SK-N-SH treated with all-trans-retinoic acid at 6 μM for 48 hours (cell line): ENCODE results near the gene PCSK2.

Experiments used
- ATAC-seq: fragments of 200-7000 bp; cut with Tn5 transposase; 3 replicates; pipeline ENCODE4 v1.9.1; 2020; ENCODE audit warnings: mild to moderate bottlenecking, moderate library complexity
- ARNTL ChIP-seq: fragments of 450-650 bp; formaldehyde crosslinking; IDR thresholded peaks from 2 replicates; pipeline ENCODE4 v1.5.0; 2020; ENCODE audit warnings: low read depth, mild to moderate bottlenecking, moderate library complexity, borderline replicate concordance
- BACH2 ChIP-seq: fragments of 250-450 bp; sonication (Bioruptor Pico); IDR thresholded peaks from 2 replicates; pipeline ENCODE4 v1.9.0; 2021; ENCODE audit warnings: mild to moderate bottlenecking, borderline replicate concordance
- CREB5 ChIP-seq: fragments of 250-450 bp; sonication (Bioruptor Pico); IDR thresholded peaks from 2 replicates; pipeline ENCODE4 v1.5.1; 2020; ENCODE audit warnings: low read depth, mild to moderate bottlenecking, moderate library complexity
- CSDC2 ChIP-seq: fragments of 250-450 bp; sonication (Bioruptor Pico); IDR thresholded peaks from 2 replicates; pipeline ENCODE4 v1.5.0; 2020; ENCODE audit warnings: mild to moderate bottlenecking, moderate library complexity
- GLIS3 ChIP-seq: fragments of 250-450 bp; sonication (Bioruptor Pico); IDR thresholded peaks from 2 replicates; pipeline ENCODE4 v1.5.0; 2020; ENCODE audit warnings: mild to moderate bottlenecking, moderate library complexity
- ISL1 ChIP-seq: fragments of 250-450 bp; sonication (Bioruptor Pico); IDR thresholded peaks from 2 replicates; pipeline ENCODE4 v2.1.2; 2022; ENCODE audit warnings: mild to moderate bottlenecking, moderate library complexity
- OSR1 ChIP-seq: fragments of 250-450 bp; sonication (Bioruptor Pico); IDR thresholded peaks from 2 replicates; pipeline ENCODE4 v1.8.0; 2022; ENCODE audit warnings: moderate library complexity, mild to moderate bottlenecking, inconsistent platforms
- PATZ1 ChIP-seq: fragments of 250-450 bp; sonication (Bioruptor Pico); IDR thresholded peaks from 2 replicates; pipeline ENCODE4 v1.8.0; 2020; ENCODE audit warnings: mild to moderate bottlenecking, moderate library complexity, borderline replicate concordance
- POU6F1 ChIP-seq: fragments of 250-450 bp; sonication (Bioruptor Pico); IDR thresholded peaks from 2 replicates; pipeline ENCODE4 v1.8.0; 2021; ENCODE audit warnings: low read depth, mild to moderate bottlenecking, moderate library complexity, borderline replicate concordance
- PPARA ChIP-seq: fragments of 250-450 bp; sonication (Bioruptor Pico); IDR thresholded peaks from 2 replicates; pipeline ENCODE4 v1.5.0; 2020; ENCODE audit warnings: mild to moderate bottlenecking, borderline replicate concordance
- RARB ChIP-seq: fragments of 250-450 bp; sonication (Bioruptor Pico); IDR thresholded peaks from 2 replicates; pipeline ENCODE4 v1.8.0; 2021; ENCODE audit warnings: mild to moderate bottlenecking, moderate library complexity
- SNAI2 ChIP-seq: fragments of 250-450 bp; sonication (Bioruptor Pico); IDR thresholded peaks from 2 replicates; pipeline ENCODE4 v1.5.0; 2020; ENCODE audit warnings: mild to moderate bottlenecking, moderate library complexity
- TCF4 ChIP-seq: fragments of 250-450 bp; sonication (Bioruptor Pico); IDR thresholded peaks from 2 replicates; pipeline ENCODE4 v1.8.0; 2021; ENCODE audit warnings: mild to moderate bottlenecking, moderate library complexity, borderline replicate concordance
- TOX ChIP-seq: fragments of 250-450 bp; sonication (Bioruptor Pico); IDR thresholded peaks from 2 replicates; pipeline ENCODE4 v1.8.0; 2021; ENCODE audit warnings: mild to moderate bottlenecking, moderate library complexity, borderline replicate concordance
- TSHZ2 ChIP-seq: fragments of 250-450 bp; sonication (Bioruptor Pico); IDR thresholded peaks from 2 replicates; pipeline ENCODE4 v1.5.0; 2020; ENCODE audit warnings: mild to moderate bottlenecking, moderate library complexity
- ZC3H10 ChIP-seq: fragments of 250-450 bp; sonication (Bioruptor Pico); IDR thresholded peaks from 2 replicates; pipeline ENCODE4 v1.5.1; 2021; ENCODE audit warnings: mild to moderate bottlenecking, moderate library complexity
- ZFP3 ChIP-seq: fragments of 250-450 bp; sonication (Bioruptor Pico); IDR thresholded peaks from 2 replicates; pipeline ENCODE4 v1.5.0; 2020; ENCODE audit warnings: mild to moderate bottlenecking, moderate library complexity
- ZFP30 ChIP-seq: fragments of 450-650 bp; formaldehyde crosslinking; IDR thresholded peaks from 2 replicates; pipeline ENCODE4 v1.5.0; 2022; ENCODE audit warnings: mild to moderate bottlenecking, moderate library complexity
- ZNF565 ChIP-seq: fragments of 450-650 bp; formaldehyde crosslinking; conservative IDR thresholded peaks from 2 replicates; pipeline ENCODE4 v1.5.0; 2020; ENCODE audit warnings: low read depth, mild to moderate bottlenecking, moderate library complexity
- ZNF70 ChIP-seq: fragments of 450-650 bp; formaldehyde crosslinking; IDR thresholded peaks from 2 replicates; pipeline ENCODE4 v1.5.0; 2020; ENCODE audit warnings: mild to moderate bottlenecking, moderate library complexity
- ZNF8 ChIP-seq: fragments of 450-650 bp; formaldehyde crosslinking; IDR thresholded peaks from 2 replicates; pipeline ENCODE4 v1.5.0; 2020; ENCODE audit warnings: mild to moderate bottlenecking, moderate library complexity

PCSK2 gene

DNA sequence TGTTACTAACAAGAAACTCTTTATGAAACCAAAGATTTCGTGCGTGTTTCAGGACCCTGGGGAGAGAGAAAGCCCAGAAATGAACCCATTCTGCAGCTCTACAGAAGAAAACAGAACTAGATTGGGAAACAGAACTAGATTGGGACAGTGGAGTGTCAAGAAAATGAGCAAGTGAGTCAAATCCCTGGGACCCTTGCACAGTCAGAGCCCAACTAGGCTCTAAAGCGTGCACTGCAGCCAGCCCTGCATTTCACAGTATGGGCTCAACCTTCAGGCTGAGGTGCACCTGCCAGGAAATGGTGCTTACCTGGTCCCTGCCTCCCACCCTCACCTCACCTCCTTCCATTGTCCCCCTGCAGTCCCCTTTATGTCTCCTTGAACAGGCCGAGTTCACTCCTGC lies 264.6 kb downstream of the PCSK2 start:
- ATAC-seq, result no peak
- TF ChIP-seq CSDC2 (CRISPR knock-in tag) (no peak), TOX (CRISPR knock-in tag) (no peak), ZNF565 (CRISPR knock-in tag) (no peak), POU6F1 (CRISPR knock-in tag) (no peak), PATZ1 (CRISPR knock-in tag) (no peak), ZNF70 (no peak), ZNF8 (no peak), OSR1 (CRISPR knock-in tag) (no peak), ZFP30 (CRISPR knock-in tag) (no peak), ZFP3 (CRISPR knock-in tag) (no peak)

DNA sequence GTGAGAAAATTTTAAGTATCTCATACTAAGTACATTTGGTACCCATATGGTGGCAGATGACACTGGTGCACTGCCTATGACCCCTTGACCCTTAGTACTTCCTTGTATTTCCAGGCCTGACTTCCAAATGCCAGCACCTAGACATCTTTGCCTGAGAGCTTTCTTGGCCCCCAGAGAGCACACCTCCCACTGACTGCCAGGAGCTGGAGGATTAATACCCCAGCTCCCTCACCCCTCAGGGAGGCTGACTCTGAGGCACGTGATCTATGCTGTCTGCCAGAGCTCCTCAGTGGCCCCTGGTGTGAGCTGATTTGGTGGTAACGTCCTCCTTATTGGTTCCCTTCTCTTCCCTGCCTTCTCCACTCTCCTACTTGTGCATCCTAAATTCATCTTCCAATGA lies 266.3 kb downstream of the PCSK2 start:
- no peak for ATAC-seq
- TF ChIP-seq TOX (CRISPR knock-in tag) (no peak), GLIS3 (CRISPR knock-in tag) (no peak), ZFP30 (CRISPR knock-in tag) (no peak), ZNF70 (no peak), POU6F1 (CRISPR knock-in tag) (no peak), ZFP3 (CRISPR knock-in tag) (no peak), ISL1 (no peak), ARNTL (CRISPR knock-in tag) (no peak)

DNA sequence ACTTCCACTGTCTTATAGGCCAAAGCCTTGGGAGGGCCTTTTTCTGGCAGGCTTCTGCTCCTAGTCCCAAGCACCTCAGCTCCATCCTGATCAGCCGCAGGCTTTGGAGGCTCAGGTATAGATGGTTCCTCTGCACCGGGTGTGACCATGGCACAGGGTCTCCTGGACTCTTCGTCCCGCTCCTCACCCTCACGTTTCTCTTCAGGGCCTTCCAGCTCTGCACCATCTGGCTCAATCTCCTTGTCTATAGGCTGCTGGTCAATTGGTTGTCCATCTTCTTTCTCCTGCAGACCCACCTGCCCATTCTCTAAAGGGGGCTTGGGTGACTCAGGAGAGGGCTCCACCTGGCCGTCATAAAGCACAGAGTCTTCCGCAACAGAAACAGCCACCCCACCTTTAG lies 267.4 kb downstream of the PCSK2 start:
- ATAC-seq, result no peak
- no peak for TF ChIP-seq RARB (CRISPR knock-in tag)
- no peak for TF ChIP-seq SNAI2 (CRISPR knock-in tag)
- TF ChIP-seq, all 23 proteins: peak for 0

DNA sequence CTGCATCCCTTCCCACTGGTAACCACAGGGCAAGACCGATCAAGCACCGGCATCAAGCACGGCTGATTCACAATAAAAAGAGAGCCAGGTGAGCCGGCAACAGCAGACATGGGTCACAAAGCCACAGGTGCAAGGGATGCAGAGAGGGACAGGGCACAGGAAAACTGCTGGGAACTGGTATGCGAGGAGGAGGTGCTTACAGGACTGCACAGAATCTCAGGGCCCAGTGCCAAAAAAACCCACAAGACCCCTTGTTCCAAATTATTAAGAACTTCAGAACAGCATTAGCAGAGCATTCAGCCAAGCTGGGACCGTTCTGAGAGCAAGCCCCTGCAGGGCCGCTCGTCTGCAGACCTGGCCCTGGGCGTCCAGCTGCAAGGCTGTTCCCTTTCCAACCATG lies 269.0 kb downstream of the PCSK2 start:
- no peak for ATAC-seq
- no peak for TF ChIP-seq ARNTL (CRISPR knock-in tag)
- TF ChIP-seq PPARA (CRISPR knock-in tag), result no peak
- TF ChIP-seq ZFP3 (CRISPR knock-in tag), result no peak
- no peak for TF ChIP-seq TOX (CRISPR knock-in tag)
- TF ChIP-seq TCF4 (CRISPR knock-in tag), result no peak
- no peak for TF ChIP-seq BACH2 (CRISPR knock-in tag)
- TF ChIP-seq POU6F1 (CRISPR knock-in tag), result no peak
- TF ChIP-seq SNAI2 (CRISPR knock-in tag), result no peak
- no peak for TF ChIP-seq ZNF70
- TF ChIP-seq, all 23 proteins: peak for 0

GRCh38 chr20:17497821-17498580 lies 271.2 kb downstream of the PCSK2 start:
- no peak for ATAC-seq
- TF ChIP-seq CREB5 (no peak), ZC3H10 (no peak), ARNTL (CRISPR knock-in tag) (no peak), SNAI2 (CRISPR knock-in tag) (no peak), ZNF8 (no peak), TSHZ2 (no peak), BACH2 (CRISPR knock-in tag) (no peak)
